Measurements from ENCODE around the gene SYT17.

- TF ChIP-seq CTCF (IDR thresholded peaks at IDR 0.05; ENCODE audit: insufficient read depth, low read length) = no peak
- TF ChIP-seq REST (IDR thresholded peaks at IDR 0.05; ENCODE audit: insufficient replicate concordance, low read depth) = no peak
- TF ChIP-seq POLR2AphosphoS5 (IDR thresholded peaks at IDR 0.05; ENCODE audit: low read depth) = no peak
- TF ChIP-seq GABPA (IDR thresholded peaks at IDR 0.05; ENCODE audit: low read depth) = no peak
- no peak for TF ChIP-seq SPI1 (IDR thresholded peaks at IDR 0.05; ENCODE audit: borderline replicate concordance, low read depth)
These were observed 3.8 kb upstream of the SYT17 start for GRCh38 chr16:19164285-19164684.
